Activated CD4-positive, alpha-beta T cell treated with anti-CD3 and anti-CD28 coated beads, Interleukin-2, amount 10 ng/mL, durations not matched to agents 7 days and 5 days (primary cell): ENCODE data around the gene OR11L1. TPM values are rescaled to one million over a fixed set of nuclear protein-coding genes. Genes with fewer than 3 reads are reported as not detected.

Experiments
- total RNA-seq, 2 experiments: library from RNA; stranded (reverse); gene quantifications; one replicate each; pipeline ENCODE4 v1.2.3, GENCODE V29; 2021

OR11L1 gene
- total RNA-seq, 2 experiments from 2014 or later: not detected

Other genes starting within 250 kb of the OR11L1 start
- not detected for gene OR2G3, start 236.3 kb downstream of the OR11L1 start, total RNA-seq
- gene OR13G1, start 162.2 kb downstream of the OR11L1 start, total RNA-seq: not detected
- gene OR6F1, start 125.2 kb downstream of the OR11L1 start, total RNA-seq: not detected
- gene OR14K1, start 103.3 kb downstream of the OR11L1 start, total RNA-seq: not detected
- gene OR14A2, start 93.8 kb downstream of the OR11L1 start, total RNA-seq: not detected
- not detected for gene OR1C1, start 81.3 kb downstream of the OR11L1 start, total RNA-seq
- gene OR14A16, start 17.8 kb downstream of the OR11L1 start, total RNA-seq: not detected
- under 1 TPM; 0.69 to 0.79 TPM for gene TRIM58, start 15.3 kb upstream of the OR11L1 start, total RNA-seq
- under 1 TPM; 0.37 to 0.79 TPM for gene OR2W3, start 53.7 kb upstream of the OR11L1 start, total RNA-seq
- under 1 TPM; 0.21 to 0.22 TPM for gene OR2T8, start 78.4 kb upstream of the OR11L1 start, total RNA-seq
- not detected for gene OR2AJ1, start 83.0 kb upstream of the OR11L1 start, total RNA-seq
- gene OR2L8, start 107.0 kb upstream of the OR11L1 start, total RNA-seq: under 1 TPM in 1 of 2 experiments, not detected in 1; 0.29 TPM
- gene OR2AK2, start 123.3 kb upstream of the OR11L1 start, total RNA-seq: not detected
- under 1 TPM in 1 of 2 experiments, not detected in 1; 0.08 TPM for gene OR2L5, start 171.8 kb upstream of the OR11L1 start, total RNA-seq
- under 1 TPM; 0.12 to 0.19 TPM for gene OR2L2, start 188.2 kb upstream of the OR11L1 start, total RNA-seq
- not detected for gene OR2L3, start 204.9 kb upstream of the OR11L1 start, total RNA-seq